ENCODE data around the gene RNF182. TPM values are rescaled to one million over a fixed set of nuclear protein-coding genes. Genes with fewer than 3 reads are reported as not detected.

Gene RNF182
- total RNA-seq, 1 donor from 2014 or later = 0.19 TPM

- intact Hi-C loops (cut with DNase I) = no loop called here
- no peak for DNase-seq (ENCODE audit: low spot score)
Measured at GRCh38 chr6:14021449-14021848, 96.7 kb downstream of the RNF182 start.

- DNase-seq (ENCODE audit: low spot score) = no peak
- intact Hi-C loops (cut with DNase I) = no loop called here
Measured at GRCh38 chr6:14022673-14023072, 97.9 kb downstream of the RNF182 start.

- intact Hi-C loops (cut with DNase I) = no loop called here
- no peak for DNase-seq (ENCODE audit: low spot score)
Measured at GRCh38 chr6:14023855-14024254, 99.1 kb downstream of the RNF182 start.

- intact Hi-C loops (cut with DNase I) = no loop called here
- DNase-seq (ENCODE audit: low spot score) = no peak
Measured at GRCh38 chr6:14025160-14025559, 100.4 kb downstream of the RNF182 start.

GRCh38 chr6:14026831-14027539 is 102.2 kb downstream of the RNF182 start:
- intact Hi-C loops (cut with DNase I) = no loop called here
- DNase-seq (ENCODE audit: low spot score) = no peak

GRCh38 chr6:14028631-14029030 is 103.9 kb downstream of the RNF182 start:
- no peak for DNase-seq (ENCODE audit: low spot score)
- intact Hi-C loops (cut with DNase I) = no loop called here

GRCh38 chr6:14029605-14030004 is 104.9 kb downstream of the RNF182 start:
- intact Hi-C loops (cut with DNase I) = no loop called here
- DNase-seq (ENCODE audit: low spot score) = no peak

Other genes starting within 250 kb of the RNF182 start
- gene RANBP9, start 213.1 kb upstream of the RNF182 start, total RNA-seq = 40.2 TPM
- 31.8 TPM for gene MCUR1, start 110.4 kb upstream of the RNF182 start, total RNA-seq
- gene CD83, start 192.8 kb downstream of the RNF182 start, total RNA-seq = 1.7 TPM